CD4-positive, alpha-beta T cell (primary cell): ENCODE measurements around the gene ELP5. TPM values are rescaled to one million over a fixed set of nuclear protein-coding genes. Genes with fewer than 3 reads are reported as not detected.
A peak's percentile ranks its signal among the peaks of the same experiment; 100 is the strongest.

Source experiments
- ATAC-seq: fragments of 200-7000 bp; cut with Tn5 transposase; one replicate; pipeline ENCODE4 v1.10.0; 2022; ENCODE audit warnings: mild to moderate bottlenecking; ENCODE audit not compliant: poor library complexity
- CTCF ChIA-PET: fragments of 350-600 bp; sonication (Branson Sonifier 250); formaldehyde crosslinking; loops from one replicate; lab custom pipeline; 2021; ENCODE audit warnings: antibody characterized with exemption, inconsistent platforms; lab: Charles Lee
- POLR2A ChIA-PET: fragments of 350-600 bp; sonication (Branson Sonifier 250); formaldehyde crosslinking; loops from one replicate; lab custom pipeline; 2021; ENCODE audit warnings: antibody characterized with exemption, inconsistent platforms; lab: Charles Lee
- DNase-seq, 14 experiments: peaks; one replicate each; pipeline ENCODE4 v3.0.0-alpha.2; 2013 to 2020; ENCODE audit warnings: mixed read lengths in 2 of 14
- H3K27ac ChIP-seq, 2 donors: one replicate each; pipeline versions ENCODE4 v1.5.1 to v1.7.0; 2013; ENCODE audit warnings: low read length in 2 of 2, low read depth in 1 of 2, mild to moderate bottlenecking in 1 of 2
- H3K27me3 ChIP-seq, 2 experiments: 1 replicate in 1 of 2; 2 replicates in 1 of 2; pipeline versions ENCODE4 v1.6.1 to v1.7.0; 2013; ENCODE audit warnings: low read length in 2 of 2, control low read depth in 1 of 2, mild to moderate bottlenecking in 1 of 2, moderate library complexity in 1 of 2; ENCODE audit not compliant: insufficient read depth in 2 of 2, control insufficient read depth in 1 of 2
- H3K36me3 ChIP-seq: one replicate; pipeline ENCODE4 v1.6.1; 2013; ENCODE audit warnings: low read length, control low read depth; ENCODE audit not compliant: insufficient read depth
- H3K4me1 ChIP-seq: one replicate; pipeline ENCODE4 v1.6.1; 2013; ENCODE audit warnings: low read length, control low read depth; ENCODE audit not compliant: insufficient read depth
- H3K4me3 ChIP-seq: one replicate; pipeline ENCODE4 v1.5.1; 2013; ENCODE audit warnings: mild to moderate bottlenecking, low read length, moderate library complexity
- H3K9me3 ChIP-seq, 2 experiments: 1 replicate in 1 of 2; 2 replicates in 1 of 2; pipeline versions ENCODE4 v1.6.1 to v1.7.0; 2013; ENCODE audit warnings: low read length in 2 of 2, mild to moderate bottlenecking in 2 of 2, control low read depth in 1 of 2, moderate library complexity in 1 of 2; ENCODE audit not compliant: control insufficient read depth in 1 of 2, insufficient read depth in 1 of 2
- H3K27ac Mint-ChIP-seq: one replicate; pipeline ENCODE4 v1.8.0; 2020; ENCODE audit warnings: mixed read lengths
- H3K27me3 Mint-ChIP-seq: one replicate; pipeline ENCODE4 v1.8.0; 2021; ENCODE audit warnings: mixed read lengths
- H3K36me3 Mint-ChIP-seq: one replicate; pipeline ENCODE4 v1.8.0; 2021; ENCODE audit warnings: low read depth, mixed read lengths
- H3K4me1 Mint-ChIP-seq: one replicate; pipeline ENCODE4 v1.8.0; 2021; ENCODE audit warnings: low read depth, mixed read lengths
- H3K4me3 Mint-ChIP-seq: one replicate; pipeline ENCODE4 v1.8.0; 2020; ENCODE audit warnings: mild to moderate bottlenecking, mixed read lengths
- H3K9me3 Mint-ChIP-seq: one replicate; pipeline ENCODE4 v1.8.0; 2020; ENCODE audit warnings: mixed read lengths
- intact Hi-C, 2 experiments: fragments of 100-400 bp; cut with DNase I in 1 of 2; cut with micrococcal nuclease in 1 of 2; formaldehyde crosslinking; loops; one replicate each; pipeline versions ENCODE4 v1.15.1 to v1.9.0; 2023 to 2025; cut with DNase I, micrococcal nuclease
- total RNA-seq, 174 experiments: library from RNA in 2 of 174; stranded (reverse) in 2 of 174; gene quantifications; one replicate each; pipeline ENCODE4 v1.2.3 and lab custom pipeline; 2021 to 2026
- TF ChIP-seq, protein P1 (sequence below): fragments of 200-600 bp; IDR thresholded peaks from one replicate; pipeline ENCODE4 v1.8.0; 2022; ENCODE audit warnings: antibody characterized with exemption, mild to moderate bottlenecking

Gene ELP5
- total RNA-seq, 2 experiments from 2014 or later = 20.1 to 21.3 TPM

DNA sequence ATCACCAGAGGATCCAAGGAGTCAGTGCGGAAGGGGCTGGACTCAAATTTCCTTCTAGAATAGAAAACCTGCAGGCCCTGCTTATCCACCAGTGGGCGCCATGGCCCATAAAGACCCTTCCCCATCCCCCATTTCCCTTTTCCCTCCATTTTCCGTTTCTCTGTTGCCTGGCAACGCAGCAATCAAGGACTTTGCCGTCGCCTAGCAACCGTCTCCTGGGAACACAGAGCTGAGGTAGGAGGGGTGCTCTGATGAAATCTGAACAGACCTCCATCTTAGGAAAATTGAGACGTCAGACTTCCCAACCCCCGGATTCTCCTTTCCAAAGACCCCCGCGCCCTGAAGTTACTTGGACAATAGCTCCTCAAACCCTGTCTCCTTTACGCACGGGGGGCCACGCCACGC lies 38.1 kb upstream of the ELP5 start:
- Mint-ChIP-seq H3K9me3 (no peaks in the 10 kb centered on the region), H3K36me3 (no peaks in the 10 kb centered on the region), H3K4me3 (peak overlapping the region; percentile 93), H3K4me1 (peaks cover 65% of the 10 kb centered on the region), H3K27ac (peak overlapping the region; percentile 93), H3K27me3 (peaks cover 5% of the 10 kb centered on the region)
- peaks cover 64% of the 10 kb centered on the region for H3K4me1 ChIP-seq
- H3K27me3 ChIP-seq = no peaks in the 10 kb centered on the region
- H3K36me3 ChIP-seq = no peaks in the 10 kb centered on the region
- H3K9me3 ChIP-seq = no peaks in the 10 kb centered on the region
- DNase-seq = peak in 8 of 14 experiments; percentile 59 to 96 (median 76)
- intact Hi-C loops = loop anchor here (1.0 kb wide), 2 partner anchors 9 to 28 kb away; partner anchors contain the start of gene GABARAP (in 1 of the 2)
- peak; percentile 2 for ATAC-seq
- ChIA-PET CTCF (interaction anchor here (0.8 to 2.7 kb wide), 9 partner anchors 9 to 219 kb away, joined by 3 to 13 read pairs (median 4); partner anchors contain the start of genes CTDNEP1, DVL2, ELP5 and GABARAP), POLR2A (interaction anchor here (0.7 to 13.1 kb wide), 8 partner anchors 9 to 1075 kb away, joined by 3 to 234 read pairs (median 5); partner anchors contain the start of genes ACAP1, CTDNEP1, DVL2 and ELP5)
- peak overlapping the region; percentile 64 for H3K4me3 ChIP-seq
- TF ChIP-seq, protein P1, sequence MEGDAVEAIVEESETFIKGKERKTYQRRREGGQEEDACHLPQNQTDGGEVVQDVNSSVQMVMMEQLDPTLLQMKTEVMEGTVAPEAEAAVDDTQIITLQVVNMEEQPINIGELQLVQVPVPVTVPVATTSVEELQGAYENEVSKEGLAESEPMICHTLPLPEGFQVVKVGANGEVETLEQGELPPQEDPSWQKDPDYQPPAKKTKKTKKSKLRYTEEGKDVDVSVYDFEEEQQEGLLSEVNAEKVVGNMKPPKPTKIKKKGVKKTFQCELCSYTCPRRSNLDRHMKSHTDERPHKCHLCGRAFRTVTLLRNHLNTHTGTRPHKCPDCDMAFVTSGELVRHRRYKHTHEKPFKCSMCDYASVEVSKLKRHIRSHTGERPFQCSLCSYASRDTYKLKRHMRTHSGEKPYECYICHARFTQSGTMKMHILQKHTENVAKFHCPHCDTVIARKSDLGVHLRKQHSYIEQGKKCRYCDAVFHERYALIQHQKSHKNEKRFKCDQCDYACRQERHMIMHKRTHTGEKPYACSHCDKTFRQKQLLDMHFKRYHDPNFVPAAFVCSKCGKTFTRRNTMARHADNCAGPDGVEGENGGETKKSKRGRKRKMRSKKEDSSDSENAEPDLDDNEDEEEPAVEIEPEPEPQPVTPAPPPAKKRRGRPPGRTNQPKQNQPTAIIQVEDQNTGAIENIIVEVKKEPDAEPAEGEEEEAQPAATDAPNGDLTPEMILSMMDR = peak; percentile 30
- peak overlapping the region; percentile 85 to 99 for H3K27ac ChIP-seq

DNA sequence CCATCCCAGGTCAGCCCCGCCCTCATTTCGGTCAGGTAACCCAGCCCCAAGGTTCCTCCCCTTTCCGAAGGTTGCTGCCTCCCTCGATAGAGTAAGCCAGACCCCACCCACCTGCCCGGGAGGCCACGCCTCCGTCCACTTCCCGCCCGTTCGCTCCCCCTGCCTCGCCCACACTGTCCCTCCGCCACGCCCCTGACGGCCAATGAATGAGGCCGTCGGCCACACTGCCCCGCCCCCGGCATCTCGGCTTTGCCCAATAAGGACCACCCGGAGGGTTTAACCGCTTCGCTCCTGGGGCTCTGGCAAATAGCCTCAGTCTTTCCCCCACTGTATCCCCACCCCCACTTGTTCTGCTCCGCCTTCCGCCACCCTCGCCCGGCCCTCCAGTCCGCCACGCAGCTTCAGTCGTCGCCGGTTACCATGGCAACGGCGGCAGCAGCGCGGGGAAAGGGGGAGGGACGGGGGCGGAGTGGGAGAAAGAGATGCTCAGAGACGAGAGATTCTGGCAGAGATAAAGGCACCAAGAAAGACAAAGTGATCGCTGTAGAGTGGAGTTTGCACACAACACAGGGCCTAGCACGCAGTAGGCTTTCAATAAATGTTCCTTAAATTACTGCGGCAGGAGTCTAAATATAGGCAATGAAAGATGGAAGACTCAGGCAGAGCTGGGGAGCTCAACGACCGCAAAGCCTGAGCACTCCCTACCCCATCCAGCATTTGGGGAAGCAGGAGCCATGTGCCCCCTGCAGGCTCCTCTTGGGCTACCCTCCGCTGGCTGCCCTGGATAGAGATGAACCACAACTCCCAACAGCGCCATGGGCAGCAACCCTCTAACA lies 37.5 kb upstream of the ELP5 start:
- Mint-ChIP-seq H3K27me3 (peaks cover 5% of the 10 kb centered on the region), H3K36me3 (no peaks in the 10 kb centered on the region), H3K27ac (peak overlapping the region; percentile 93), H3K4me1 (peaks cover 70% of the 10 kb centered on the region), H3K9me3 (no peaks in the 10 kb centered on the region), H3K4me3 (peak overlapping the region; percentile 93)
- DNase-seq = peak; percentile 97 to 100 (median 99)
- ChIA-PET CTCF (interaction anchor here (0.8 to 2.7 kb wide), 9 partner anchors 9 to 218 kb away, joined by 3 to 13 read pairs (median 4); partner anchors contain the start of genes CTDNEP1, DVL2, ELP5 and GABARAP), POLR2A (interaction anchor here (0.7 to 13.1 kb wide), 9 partner anchors 9 to 1074 kb away, joined by 3 to 234 read pairs (median 5); partner anchors contain the start of genes ACAP1, CTDNEP1, DVL2 and ELP5)
- H3K9me3 ChIP-seq = no peaks in the 10 kb centered on the region
- peak; percentile 72 for ATAC-seq
- H3K27me3 ChIP-seq = no peaks in the 10 kb centered on the region
- H3K4me3 ChIP-seq = peak overlapping the region; percentile 64
- H3K36me3 ChIP-seq = no peaks in the 10 kb centered on the region
- peaks cover 70% of the 10 kb centered on the region for H3K4me1 ChIP-seq
- H3K27ac ChIP-seq = peak overlapping the region; percentile 85 to 99
- intact Hi-C loops = loop anchor here (1.0 to 5.0 kb wide), 3 partner anchors 9 to 38 kb away; partner anchors contain the start of genes CTDNEP1 (in 1 of the 2), ELP5 (in 1 of the 2) and GABARAP (in 1 of the 2)
- TF ChIP-seq, protein P1 = peak; percentile 56

DNA sequence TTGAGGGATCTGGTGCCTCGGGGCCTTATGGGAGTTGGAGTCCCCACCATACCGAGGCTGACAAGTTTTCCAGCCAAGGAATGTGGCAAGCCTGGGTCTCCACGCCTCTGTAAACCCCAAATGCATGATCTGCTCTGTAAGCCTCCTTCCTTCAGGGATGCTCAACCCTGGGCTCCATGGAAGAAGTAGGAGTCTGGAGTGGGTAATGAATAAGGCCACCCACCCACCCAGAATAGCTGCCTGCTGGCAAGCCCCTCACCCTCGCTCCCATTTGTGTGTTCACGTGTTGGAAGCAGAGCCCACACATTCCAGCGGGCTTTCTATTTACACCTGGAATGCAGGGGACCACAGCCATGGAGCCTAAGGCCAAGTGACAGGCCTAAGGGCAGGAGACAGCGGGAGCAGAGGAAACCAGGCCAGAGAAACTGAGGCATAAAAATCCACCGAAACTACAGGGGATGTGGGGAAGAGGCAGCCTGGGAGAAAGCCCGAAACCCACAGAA lies 36.8 kb upstream of the ELP5 start:
- no peaks in the 10 kb centered on the region for H3K36me3 ChIP-seq
- no peaks in the 10 kb centered on the region for H3K9me3 ChIP-seq
- peak overlapping the region; percentile 85 to 99 for H3K27ac ChIP-seq
- no peaks in the 10 kb centered on the region for H3K27me3 ChIP-seq
- POLR2A ChIA-PET = interaction anchor here (0.9 to 13.1 kb wide), 6 partner anchors 10 to 471 kb away, joined by 3 to 234 read pairs (median 5); partner anchors contain the start of genes CTDNEP1, DVL2, ELP5 and GABARAP
- no peak for DNase-seq
- CTCF ChIA-PET = interaction anchor here (1.0 to 2.7 kb wide), 6 partner anchors 10 to 217 kb away, joined by 3 to 13 read pairs (median 4); partner anchors contain the start of genes CTDNEP1, DVL2 and ELP5
- no peak for ATAC-seq
- no peaks in the 10 kb centered on the region for H3K36me3 Mint-ChIP-seq
- H3K4me1 Mint-ChIP-seq = peaks cover 70% of the 10 kb centered on the region
- H3K9me3 Mint-ChIP-seq = no peaks in the 10 kb centered on the region
- H3K27ac Mint-ChIP-seq = peak overlapping the region; percentile 93
- H3K27me3 Mint-ChIP-seq = peaks cover 5% of the 10 kb centered on the region
- H3K4me3 Mint-ChIP-seq = peak overlapping the region; percentile 93
- peaks cover 75% of the 10 kb centered on the region for H3K4me1 ChIP-seq
- TF ChIP-seq, protein P1 = peak; percentile 0
- intact Hi-C loops = loop anchor here in 1 of 2 experiments (5.0 kb wide), 1 partner anchor 37 kb away; the partner anchor contains the start of genes CTDNEP1 and ELP5
- H3K4me3 ChIP-seq = peak overlapping the region; percentile 64
